GM18511 (cell line): ENCODE results near the gene ZNF805.
"Not testable (repeated sequence)": the region's sequence is repeated elsewhere in the genome, so short reads cannot be mapped to it uniquely, and the experiment has no call there.

Experiments used
- ATAC-seq: cut with Tn5 transposase; IDR thresholded peaks from one replicate; pipeline ENCODE4 v1.9.1; 2021; ENCODE audit warnings: mild to moderate bottlenecking, moderate library complexity; ENCODE audit not compliant: unreplicated experiment

Gene ZNF805

DNA sequence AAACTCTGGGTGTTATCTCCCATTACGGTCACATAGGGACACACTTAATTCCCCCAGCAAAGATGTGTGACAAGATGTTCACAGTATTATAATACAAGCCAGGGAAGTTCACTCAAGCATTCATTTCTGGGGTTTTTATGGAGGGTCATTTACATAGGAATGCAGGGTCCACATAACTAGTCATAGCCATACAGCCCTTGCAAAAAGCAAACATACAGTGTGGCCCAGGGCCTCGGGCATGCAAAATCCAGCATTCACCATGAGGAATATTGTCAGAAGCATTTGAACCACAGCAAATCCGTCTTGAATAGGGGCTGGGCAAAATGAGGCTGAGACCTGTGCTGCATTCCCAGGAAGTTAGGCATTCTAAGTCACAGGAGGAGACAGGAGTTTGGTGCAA is 26.9 kb downstream of the ZNF805 start:
- ATAC-seq, result no peak

DNA sequence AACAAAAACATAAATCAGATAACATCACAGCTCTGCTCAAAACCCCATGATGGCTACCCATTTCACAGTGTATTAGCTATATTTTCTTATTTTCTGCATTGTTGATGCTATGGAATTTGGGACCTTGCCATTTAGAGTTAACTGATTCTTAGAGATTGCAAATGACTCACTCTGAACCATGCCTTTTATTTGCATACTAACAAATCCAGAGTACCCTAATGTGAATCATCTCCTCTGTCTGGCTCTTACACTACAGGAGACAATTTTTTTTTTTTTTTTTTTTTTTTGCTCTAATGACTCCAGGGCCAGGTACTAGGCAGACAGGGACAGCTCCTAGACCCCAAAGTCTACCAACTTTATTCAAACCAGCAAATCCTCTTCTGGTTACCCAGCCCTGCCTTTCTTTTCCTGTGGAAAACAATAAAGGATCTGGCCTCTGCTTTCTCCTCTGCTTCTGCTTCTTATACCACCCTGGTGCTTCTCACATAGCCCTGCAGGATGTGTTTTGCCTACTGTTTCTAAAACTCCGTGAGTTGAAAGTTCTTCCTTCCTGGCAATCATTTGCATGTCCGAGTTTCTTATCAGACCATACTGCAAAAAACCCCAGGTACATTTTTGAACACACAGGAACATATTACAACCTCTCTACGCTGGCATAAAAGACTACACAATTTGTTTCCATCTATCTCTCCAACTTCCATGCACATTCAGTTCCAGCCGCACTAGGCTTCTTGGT is 29.3 kb downstream of the ZNF805 start:
- peak; percentile 71 for ATAC-seq

DNA sequence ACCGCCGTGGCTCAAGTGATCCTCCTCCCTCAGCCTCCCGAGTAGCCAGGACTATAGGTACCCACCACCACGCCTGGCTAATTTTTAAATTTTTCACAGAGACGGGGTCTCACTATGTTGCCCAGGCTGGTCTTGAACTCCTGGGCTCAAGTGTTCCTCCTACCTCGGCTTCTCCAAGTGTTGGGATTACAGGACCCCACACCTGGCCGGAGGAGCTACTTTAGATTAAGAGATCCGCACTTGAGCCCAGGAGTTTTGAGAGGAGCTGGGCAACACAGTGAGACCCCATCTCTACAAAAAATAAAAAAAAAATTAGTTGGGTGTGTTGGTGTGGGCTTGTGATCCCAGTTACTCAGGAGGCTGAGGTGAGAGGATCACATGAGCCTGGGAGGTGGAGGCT is 30.8 kb downstream of the ZNF805 start:
- no peak for ATAC-seq

DNA sequence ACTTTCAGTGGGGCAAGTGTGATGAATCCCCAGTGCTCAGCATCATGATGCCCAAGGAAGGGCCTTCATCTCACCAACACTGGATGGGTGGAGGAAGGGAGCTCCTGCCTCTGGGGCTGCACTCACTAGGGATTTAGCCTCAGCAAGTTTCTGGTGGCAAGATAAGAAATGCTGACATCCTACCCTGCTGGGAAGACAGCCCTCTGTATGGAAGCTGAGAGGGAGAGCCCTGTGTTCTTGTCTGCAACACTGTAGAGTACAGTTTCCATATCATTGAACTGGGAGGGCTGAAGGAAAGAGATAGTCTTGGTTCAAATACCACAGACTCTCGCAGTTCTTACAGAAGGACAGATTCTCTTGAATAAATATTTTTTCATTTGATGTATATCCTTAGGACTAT is 32.6 kb downstream of the ZNF805 start:
- no peak for ATAC-seq

DNA sequence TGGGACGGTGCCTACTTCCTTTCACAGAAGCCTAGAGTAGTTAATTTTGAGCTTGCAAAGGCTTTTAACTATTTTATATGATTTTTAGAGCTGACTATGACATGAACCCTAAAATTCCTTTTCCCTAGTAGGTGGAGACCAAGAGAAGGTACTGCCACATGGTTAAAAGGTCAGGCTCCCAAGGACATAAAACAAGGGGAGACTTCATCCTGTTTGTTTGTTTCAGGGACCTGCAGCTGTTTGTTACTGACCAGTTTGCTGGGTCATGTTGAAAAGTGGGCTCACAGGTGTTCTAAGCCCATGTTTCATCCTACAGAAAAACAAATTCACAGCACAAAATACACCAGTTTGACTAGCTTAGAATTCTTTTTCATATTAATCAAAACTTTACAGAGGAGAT is 36.0 kb downstream of the ZNF805 start:
- no peak for ATAC-seq

DNA sequence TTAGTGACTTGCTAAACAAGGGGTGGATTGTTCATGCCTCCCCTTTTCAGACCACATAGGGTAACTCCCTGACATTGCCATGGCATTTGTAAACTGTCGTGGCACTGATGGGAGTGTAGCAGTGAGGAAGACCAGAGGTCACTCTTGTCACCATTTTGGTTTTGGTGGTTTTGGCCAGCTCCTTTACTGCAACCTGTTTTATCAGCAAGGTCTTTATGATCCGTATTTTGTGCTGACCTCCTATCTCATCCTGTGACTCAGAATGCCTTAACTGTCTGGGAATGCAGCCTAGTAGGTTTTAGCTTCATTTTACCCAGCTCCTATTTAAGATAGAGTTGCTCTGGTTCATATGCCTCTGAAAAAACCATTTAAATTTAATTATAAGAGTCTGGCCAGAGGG is 38.0 kb downstream of the ZNF805 start:
- ATAC-seq, result not testable (repeated sequence)

DNA sequence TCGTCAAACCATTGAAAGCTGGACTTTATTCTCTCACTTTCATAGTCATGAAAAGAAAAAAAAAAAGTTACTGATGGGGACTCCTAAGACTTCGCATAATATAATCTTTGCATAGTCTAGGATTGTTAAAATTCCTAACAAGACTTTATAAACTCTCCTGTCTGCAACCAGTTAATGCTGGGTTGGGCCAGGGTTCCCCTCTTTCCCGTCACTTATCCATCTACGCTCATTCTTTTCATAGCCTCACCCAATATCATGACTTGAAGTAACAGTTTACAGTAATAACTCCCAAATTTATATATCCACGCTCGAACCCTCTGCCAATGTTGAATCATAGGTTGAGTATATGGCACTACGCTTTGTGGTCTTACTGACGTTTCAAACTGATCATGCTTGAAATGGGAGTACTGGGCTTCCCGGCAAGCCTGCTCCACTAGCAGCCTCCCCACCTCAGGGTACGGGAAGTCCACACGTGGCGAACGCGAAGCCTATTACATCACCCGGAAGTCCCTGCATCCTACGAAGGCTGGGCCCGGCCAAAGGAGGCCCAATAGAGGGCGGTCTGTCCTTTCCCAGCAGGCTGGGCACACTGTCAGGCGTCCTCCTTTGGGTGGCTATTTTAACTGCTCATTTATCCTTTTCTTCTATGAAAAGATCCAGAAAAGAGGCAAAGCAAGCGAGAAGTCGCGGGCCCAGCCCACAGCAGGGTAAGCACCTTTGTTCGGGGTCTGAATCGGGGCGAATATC is 39.2 kb downstream of the ZNF805 start:
- peak; percentile 75 for ATAC-seq

DNA sequence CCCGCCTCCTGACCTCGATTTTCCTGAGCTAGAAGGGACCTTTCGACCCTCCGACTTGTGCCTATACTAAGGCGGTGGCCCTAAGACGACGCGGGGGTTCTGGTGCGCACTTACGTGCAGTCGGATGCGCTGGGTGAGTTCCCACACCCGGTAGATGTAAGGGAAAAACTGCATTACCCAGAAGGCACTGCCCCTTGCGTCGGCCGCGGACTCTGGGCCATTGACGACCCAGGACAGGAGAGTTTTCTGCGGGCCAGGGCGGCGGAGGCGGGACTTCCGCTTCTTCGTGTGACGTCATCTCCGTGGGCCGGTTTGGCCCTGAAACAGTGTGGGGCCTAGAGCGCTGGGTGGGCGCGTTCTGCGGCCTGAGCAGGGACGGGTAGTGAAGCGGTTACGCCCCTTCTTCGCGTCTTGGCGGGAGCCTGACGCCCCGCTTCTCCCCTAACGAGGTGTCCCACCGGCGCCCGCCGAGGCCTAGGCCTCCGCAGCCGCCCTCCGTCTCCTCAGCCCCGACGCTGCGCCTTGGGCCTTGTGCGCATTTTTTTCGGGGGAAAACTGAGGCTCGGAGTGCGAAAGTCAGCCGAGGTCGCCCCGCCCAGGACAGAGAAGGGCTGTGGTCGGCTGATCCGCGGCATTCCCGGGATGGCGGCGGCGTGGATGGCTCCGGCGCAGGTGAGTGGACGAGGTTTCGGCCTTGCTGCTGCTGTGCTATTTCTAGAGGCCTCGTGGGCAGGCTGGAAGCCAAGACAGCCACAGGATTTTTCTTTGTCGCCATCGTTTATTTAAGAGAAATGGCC is 39.9 kb downstream of the ZNF805 start, which contains the start of gene ZNF460:
ZNF460 (plus strand) TSS at position 321 of the 797 bp plus-strand sequence; CDS start at position 643, 322 bp downstream.
- ATAC-seq, result peak; percentile 82

DNA sequence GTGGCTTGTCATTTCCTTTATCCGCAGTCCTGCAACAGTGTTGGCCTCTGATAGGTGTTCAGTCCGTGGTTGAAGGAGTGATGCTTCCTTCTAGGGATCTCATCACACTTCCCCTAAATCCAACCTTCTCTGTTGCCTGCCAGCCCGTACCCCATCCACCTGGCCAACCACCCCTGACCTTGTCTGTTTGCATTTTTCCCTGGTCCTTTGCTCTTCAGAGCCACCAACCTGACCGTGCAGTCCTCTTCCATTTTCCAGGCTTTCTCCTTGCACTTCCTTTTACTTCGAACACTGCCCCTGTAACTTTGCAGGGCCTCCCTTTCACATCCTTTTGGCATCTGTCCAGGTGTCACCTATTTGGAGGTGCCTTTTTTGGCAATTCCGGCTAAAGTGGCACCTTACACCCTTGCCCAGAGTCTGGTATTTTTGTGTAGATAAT is 40.5 kb downstream of the ZNF805 start:
- no peak for ATAC-seq

DNA sequence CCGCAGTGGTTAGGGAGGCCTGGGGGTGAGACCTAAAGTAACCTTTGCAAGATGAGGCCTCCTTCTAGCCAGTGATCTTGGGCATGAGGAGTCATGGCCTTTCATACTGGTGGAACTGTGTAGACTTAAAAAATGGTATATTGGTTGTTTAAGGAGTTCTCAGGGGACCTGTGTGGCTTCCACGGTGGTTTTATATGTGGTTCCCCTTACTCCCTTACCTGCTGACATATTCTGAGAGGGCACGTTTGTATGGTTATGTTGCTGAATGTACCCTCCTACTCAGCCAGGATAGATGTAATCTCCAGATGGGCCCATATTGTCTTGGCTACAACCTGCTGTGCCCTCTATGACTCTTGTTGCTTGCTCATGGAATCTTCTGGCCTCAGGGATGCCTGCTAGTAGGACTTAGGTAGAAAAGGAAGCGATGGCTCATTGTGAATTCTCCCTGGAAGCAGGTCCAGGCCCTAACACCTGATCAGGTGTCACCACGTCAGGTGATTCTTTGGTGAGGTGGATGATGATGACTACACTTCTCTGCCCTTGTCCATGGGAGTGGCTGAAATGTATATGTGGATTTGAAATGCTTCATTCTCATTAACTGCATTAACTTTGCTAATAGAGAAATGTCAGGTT is 41.7 kb downstream of the ZNF805 start:
- no peak for ATAC-seq

DNA sequence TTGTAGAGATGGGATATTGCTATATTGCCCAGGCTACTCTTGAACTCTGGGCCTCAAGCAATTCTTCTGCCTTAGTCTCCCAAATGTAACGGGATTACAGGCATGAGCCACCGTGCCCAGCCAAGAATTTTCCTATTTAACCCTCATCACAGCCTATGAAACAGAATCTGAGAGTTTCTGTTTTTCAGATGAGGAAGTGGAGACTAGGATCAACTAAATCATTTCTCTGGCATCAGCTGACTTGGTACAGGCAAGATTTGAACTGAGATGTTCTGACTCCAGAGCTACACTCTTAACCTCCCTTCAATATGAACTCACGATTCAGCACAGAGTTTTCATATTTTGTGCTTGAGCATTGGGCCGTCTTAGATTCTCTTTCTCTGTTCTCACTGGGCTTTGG is 47.9 kb downstream of the ZNF805 start:
- ATAC-seq, result no peak

DNA sequence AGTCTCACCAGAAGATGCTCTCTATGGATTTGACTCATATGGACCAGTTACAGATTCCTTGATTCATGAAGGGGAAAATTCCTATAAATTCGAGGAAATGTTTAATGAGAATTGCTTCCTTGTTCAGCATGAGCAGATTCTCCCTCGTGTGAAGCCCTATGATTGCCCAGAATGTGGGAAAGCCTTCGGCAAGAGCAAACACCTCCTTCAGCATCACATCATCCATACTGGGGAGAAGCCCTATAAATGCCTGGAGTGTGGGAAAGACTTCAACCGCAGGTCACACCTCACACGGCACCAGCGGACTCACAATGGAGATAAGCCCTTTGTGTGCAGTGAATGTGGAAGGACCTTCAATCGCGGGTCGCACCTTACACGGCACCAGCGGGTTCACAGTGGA is 50.5 kb downstream of the ZNF805 start:
- no peak for ATAC-seq

DNA sequence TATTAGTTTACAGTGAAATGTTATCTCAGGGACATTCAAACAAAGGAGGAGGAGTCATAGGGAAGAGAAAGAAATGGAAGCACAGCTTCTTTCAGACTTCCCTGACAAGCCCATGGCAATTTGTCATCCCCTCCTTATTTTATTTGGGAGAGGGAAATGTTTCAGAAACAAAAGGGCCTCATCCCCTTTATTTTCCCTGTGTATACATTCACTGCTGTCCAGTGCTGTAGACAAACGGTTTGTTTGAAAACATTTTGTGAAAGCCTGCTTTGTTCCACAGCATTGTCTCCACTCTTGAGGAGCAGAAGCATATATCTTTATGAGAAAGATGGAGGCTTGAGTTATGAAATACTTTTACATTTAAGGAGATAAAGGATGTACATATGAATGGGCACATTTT is 52.1 kb downstream of the ZNF805 start:
- no peak for ATAC-seq

DNA sequence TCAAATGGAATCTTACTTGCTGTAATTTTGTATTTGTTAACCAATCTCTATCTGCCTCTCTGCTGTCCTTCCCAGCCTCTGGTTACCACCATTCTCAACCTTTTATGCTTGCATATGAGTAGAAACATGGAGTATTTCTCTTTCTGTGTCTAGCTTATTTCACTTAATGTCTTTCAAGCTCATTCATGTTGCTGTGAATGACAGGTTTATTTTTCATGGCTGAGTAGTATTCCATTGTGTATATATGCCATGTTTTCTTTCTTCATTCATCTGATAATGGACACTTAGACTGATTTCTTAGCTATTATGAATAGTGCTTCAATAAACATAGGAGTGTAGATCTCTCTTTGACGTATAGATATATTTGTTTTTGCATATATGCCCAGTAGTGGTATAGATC is 53.3 kb downstream of the ZNF805 start:
- ATAC-seq, result no peak

DNA sequence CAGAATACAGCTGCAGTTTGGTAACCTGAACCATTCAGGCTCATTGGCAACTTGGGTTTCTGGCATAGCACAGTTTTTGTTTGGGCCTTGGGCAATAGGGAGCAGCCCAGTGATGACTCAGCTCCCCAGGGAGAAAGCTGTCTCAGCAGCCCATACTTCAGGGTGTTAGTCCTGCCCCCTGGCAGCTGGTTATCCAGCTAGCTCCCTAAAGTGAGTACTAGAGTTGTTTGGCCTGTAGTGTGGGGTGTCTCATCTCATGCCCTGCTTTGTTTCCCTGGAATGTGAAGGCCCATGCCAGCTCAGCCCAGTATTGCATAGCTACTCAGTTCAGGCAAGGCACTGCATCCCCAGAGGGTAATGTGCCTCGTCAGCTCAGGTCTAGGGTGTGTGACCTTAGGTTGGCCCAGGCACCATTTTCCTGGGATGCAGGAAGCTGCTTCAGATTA is 61.6 kb downstream of the ZNF805 start:
- no peak for ATAC-seq

DNA sequence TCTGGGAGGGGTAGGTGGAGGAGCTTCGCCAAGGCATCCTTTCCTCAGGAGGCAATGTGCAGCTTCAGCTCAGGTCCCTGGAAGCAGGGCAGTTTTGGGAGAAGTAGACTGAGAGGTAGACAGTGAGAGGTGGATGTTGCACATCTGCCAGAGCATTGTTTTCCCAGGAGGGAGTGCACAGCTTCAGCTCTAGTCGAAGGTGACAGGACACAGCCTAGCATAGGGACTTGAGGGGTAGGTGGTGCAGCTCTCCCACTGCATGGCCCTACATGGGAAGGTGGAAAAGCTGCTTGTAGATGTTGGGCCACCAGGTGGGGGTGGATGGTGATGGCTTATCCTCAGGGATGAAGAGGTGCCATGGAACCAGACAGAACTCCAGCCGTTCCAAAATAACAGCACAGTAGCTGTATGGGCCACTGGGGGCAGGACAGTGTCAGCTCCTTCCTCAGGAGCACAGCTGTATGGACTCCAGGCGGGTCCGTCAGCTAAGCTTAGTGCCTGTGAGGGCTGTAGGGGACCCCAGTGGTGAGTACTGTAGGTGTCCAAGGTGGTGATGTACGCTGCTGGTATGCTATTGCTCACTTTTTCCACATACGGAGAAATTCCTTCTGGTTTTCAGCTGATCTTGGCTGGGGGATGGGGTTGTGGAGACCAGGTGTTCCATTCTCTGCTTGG is 62.4 kb downstream of the ZNF805 start:
- ATAC-seq, result no peak
